CD4-positive, alpha-beta memory T cell (primary cell): ENCODE results near the gene SEMA4A. TPM values are rescaled to one million over a fixed set of nuclear protein-coding genes. Genes with fewer than 3 reads are reported as not detected.

Experiments
- CTCF ChIA-PET: fragments of 350-600 bp; sonication (Branson Sonifier 250); formaldehyde crosslinking; loops from one replicate; lab custom pipeline; 2021; ENCODE audit warnings: inconsistent platforms; ENCODE audit not compliant: partially characterized antibody; lab: Charles Lee
- POLR2A ChIA-PET: fragments of 350-600 bp; sonication (Branson Sonifier 250); formaldehyde crosslinking; loops from one replicate; lab custom pipeline; 2021; ENCODE audit not compliant: partially characterized antibody; lab: Charles Lee
- DNase-seq, 5 donors: peaks; one replicate each; pipeline versions ENCODE4 v3.0.0 to v3.0.0-alpha.2; 2020 to 2022; ENCODE audit warnings: mixed read lengths in 1 of 5
- H3K27ac ChIP-seq: one replicate; pipeline ENCODE4 v1.7.0; 2013; ENCODE audit warnings: low read depth, low read length
- H3K27me3 ChIP-seq: 2 replicates; pipeline ENCODE4 v1.7.0; 2013; ENCODE audit warnings: mild to moderate bottlenecking, low read length, moderate library complexity; ENCODE audit not compliant: insufficient read depth
- H3K36me3 ChIP-seq: 2 replicates; pipeline ENCODE4 v1.7.0; 2013; ENCODE audit warnings: mild to moderate bottlenecking, low read length, moderate library complexity; ENCODE audit not compliant: insufficient read depth
- H3K4me1 ChIP-seq: 2 replicates; pipeline ENCODE4 v1.7.0; 2013; ENCODE audit warnings: mild to moderate bottlenecking, low read length, moderate library complexity; ENCODE audit not compliant: insufficient read depth
- H3K4me3 ChIP-seq, 2 donors: one replicate each; pipeline ENCODE4 v1.7.0; 2013; ENCODE audit warnings: low read length in 2 of 2, mild to moderate bottlenecking in 1 of 2
- H3K9me3 ChIP-seq, 2 donors: one replicate each; pipeline ENCODE4 v1.7.0; 2013; ENCODE audit warnings: low read length in 2 of 2, control low read depth in 1 of 2; ENCODE audit not compliant: control insufficient read depth in 1 of 2
- H3K27ac Mint-ChIP-seq, 7 donors: one replicate each; pipeline ENCODE4 v1.8.0; 2020 to 2021; ENCODE audit warnings: mixed read lengths in 7 of 7, mild to moderate bottlenecking in 6 of 7, inconsistent platforms in 3 of 7, moderate library complexity in 3 of 7
- H3K27me3 Mint-ChIP-seq, 2 donors: one replicate each; pipeline ENCODE4 v1.8.0; 2020 to 2021; ENCODE audit warnings: mixed read lengths in 2 of 2
- H3K36me3 Mint-ChIP-seq, 2 donors: one replicate each; pipeline ENCODE4 v1.8.0; 2020 to 2021; ENCODE audit warnings: mixed read lengths in 2 of 2, inconsistent platforms in 1 of 2, mild to moderate bottlenecking in 1 of 2
- H3K4me1 Mint-ChIP-seq, 4 donors: one replicate each; pipeline ENCODE4 v1.8.0; 2020 to 2021; ENCODE audit warnings: mixed read lengths in 4 of 4, mild to moderate bottlenecking in 1 of 4
- H3K4me3 Mint-ChIP-seq, 8 donors: one replicate each; pipeline ENCODE4 v1.8.0; 2020 to 2021; ENCODE audit warnings: mixed read lengths in 8 of 8, mild to moderate bottlenecking in 7 of 8, moderate library complexity in 6 of 8, inconsistent platforms in 3 of 8
- H3K9me3 Mint-ChIP-seq, 8 donors: one replicate each; pipeline ENCODE4 v1.8.0; 2020 to 2021; ENCODE audit warnings: mixed read lengths in 8 of 8, mild to moderate bottlenecking in 5 of 8, inconsistent platforms in 3 of 8, moderate library complexity in 1 of 8
- intact Hi-C: fragments of 100-400 bp; cut with micrococcal nuclease; formaldehyde crosslinking; loops from one replicate; pipeline ENCODE4 v1.15.1; 2023
- polyA plus RNA-seq, 2 donors: library from polyadenylated mRNA; unstranded; fragments of 300-500 nt; fragmentation: Illumina TruSeq; gene quantifications; one replicate each; pipeline ENCODE4 v1.2.3, GENCODE V29; 2021
- total RNA-seq, 2 experiments: library from RNA; stranded (reverse); gene quantifications; one replicate each; pipeline ENCODE4 v1.2.3, GENCODE V29; 2021

SEMA4A gene
- 1 to 10 TPM; 1.2 TPM for total RNA-seq
- polyA plus RNA-seq, result 1 to 10 TPM in 1 of 2 donors, under 1 TPM in 1; 0.88 to 1.3 TPM

GRCh38 chr1:156153362-156153761 lies at the start of gene SEMA4A:
TSS of gene SEMA4A (plus strand) at chr1:156153585. CDS start at chr1:156154579, 994 bp downstream.
- Mint-ChIP-seq H3K27me3 (no peaks in the 10 kb centered on the region), H3K4me3 (peak within 1 kb of the TSS in 1 of 8 donors; percentile 22), H3K27ac (peak within 1 kb of the TSS in 4 of 7 donors; percentile 17 to 59 (median 44)), H3K36me3 (no peaks in the 10 kb centered on the region), H3K9me3 (peaks cover 0 to 2% (median 0%) of the 10 kb centered on the region in 8 donors), H3K4me1 (peaks cover 2 to 29% (median 7%) of the 10 kb centered on the region in 4 donors)
- no peak within 1 kb of the TSS for H3K4me3 ChIP-seq
- no peak for DNase-seq
- intact Hi-C loops, result no loop called here
- H3K4me1 ChIP-seq, result peaks cover 3% of the 10 kb centered on the region
- CTCF ChIA-PET, result interaction anchor here (1.5 kb wide), 1 partner anchor 56 kb away, joined by 3 read pairs; no protein-coding TSS in a partner anchor
- H3K36me3 ChIP-seq, result no peaks in the 10 kb centered on the region
- no peaks in the 10 kb centered on the region for H3K27me3 ChIP-seq
- H3K9me3 ChIP-seq, result no peaks in the 10 kb centered on the region
- H3K27ac ChIP-seq, result no peak within 1 kb of the TSS
- POLR2A ChIA-PET, result no interaction called here

- intact Hi-C loops, result no loop called here
- Mint-ChIP-seq H3K9me3 (peaks cover 0 to 2% (median 0%) of the 10 kb centered on the region in 8 donors), H3K4me3 (peak overlapping the region; percentile 60 to 88 (median 74)), H3K27ac (peak overlapping the region; percentile 90 to 100 (median 100)), H3K4me1 (peaks cover 42 to 86% (median 60%) of the 10 kb centered on the region in 4 donors), H3K36me3 (peaks cover 0 to 4% of the 10 kb centered on the region in 2 donors), H3K27me3 (no peaks in the 10 kb centered on the region)
- Histone ChIP-seq H3K4me1 (peaks cover 55% of the 10 kb centered on the region), H3K4me3 (no peak overlapping the region), H3K9me3 (no peaks in the 10 kb centered on the region), H3K36me3 (no peaks in the 10 kb centered on the region), H3K27ac (peak overlapping the region; percentile 94), H3K27me3 (no peaks in the 10 kb centered on the region)
- CTCF ChIA-PET, result interaction anchor here (0.5 to 18.7 kb wide), 5 partner anchors 8 to 119 kb away, joined by 3 to 716 read pairs (median 12); no protein-coding TSS in a partner anchor
- peak; percentile 78 to 90 (median 83) for DNase-seq
- POLR2A ChIA-PET, result interaction anchor here (1.0 to 19.7 kb wide), 4 partner anchors 8 to 109 kb away, joined by 3 to 527 read pairs (median 16); partner anchors contain the start of genes LMNA and PMF1
Observed at GRCh38 chr1:156104065-156104810, 49.1 kb upstream of the SEMA4A start.

- Histone ChIP-seq H3K9me3 (no peaks in the 10 kb centered on the region), H3K27ac (peak overlapping the region; percentile 94), H3K36me3 (no peaks in the 10 kb centered on the region), H3K4me1 (peaks cover 55% of the 10 kb centered on the region), H3K27me3 (no peaks in the 10 kb centered on the region), H3K4me3 (peak overlapping the region; percentile 77 to 81)
- Mint-ChIP-seq H3K27me3 (no peaks in the 10 kb centered on the region), H3K4me1 (peaks cover 38 to 84% (median 59%) of the 10 kb centered on the region in 4 donors), H3K4me3 (peak overlapping the region; percentile 82 to 93 (median 83)), H3K36me3 (peaks cover 0 to 4% of the 10 kb centered on the region in 2 donors), H3K9me3 (peaks cover 0 to 2% (median 0%) of the 10 kb centered on the region in 8 donors), H3K27ac (peak overlapping the region; percentile 90 to 100 (median 100))
- POLR2A ChIA-PET, result interaction anchor here (1.9 to 19.7 kb wide), 3 partner anchors 9 to 108 kb away, joined by 6 to 527 read pairs (median 25); partner anchors contain the start of genes LMNA and PMF1
- CTCF ChIA-PET, result interaction anchor here (1.3 to 18.7 kb wide), 5 partner anchors 8 to 27 kb away, joined by 3 to 716 read pairs (median 12); no protein-coding TSS in a partner anchor
- intact Hi-C loops, result no loop called here
- DNase-seq, result no peak
Observed at GRCh38 chr1:156104861-156105832, 48.2 kb upstream of the SEMA4A start.

GRCh38 chr1:156106624-156107488 lies 46.5 kb upstream of the SEMA4A start:
- peaks cover 0 to 4% of the 10 kb centered on the region in 2 donors for H3K36me3 Mint-ChIP-seq
- intact Hi-C loops, result loop anchor here (1.0 to 2.0 kb wide), 3 partner anchors 7 to 18 kb away; partner anchors contain the start of gene LMNA
- H3K9me3 Mint-ChIP-seq, result no peaks in the 10 kb centered on the region
- Histone ChIP-seq H3K27ac (peak overlapping the region; percentile 94), H3K27me3 (no peaks in the 10 kb centered on the region), H3K9me3 (no peaks in the 10 kb centered on the region), H3K4me3 (peak overlapping the region in 1 of 2 donors; percentile 23), H3K4me1 (peaks cover 47% of the 10 kb centered on the region), H3K36me3 (no peaks in the 10 kb centered on the region)
- DNase-seq, result no peak
- ChIA-PET POLR2A (interaction anchor here (0.8 to 19.7 kb wide), 4 partner anchors 10 to 128 kb away, joined by 4 to 527 read pairs (median 15); partner anchors contain the start of genes ARHGEF2, LMNA and PMF1), CTCF (interaction anchor here (0.7 to 2.6 kb wide), 7 partner anchors 8 to 22 kb away, joined by 3 to 30 read pairs (median 6); no protein-coding TSS in a partner anchor)
- no peaks in the 10 kb centered on the region for H3K27me3 Mint-ChIP-seq
- H3K4me1 Mint-ChIP-seq, result peaks cover 28 to 68% (median 46%) of the 10 kb centered on the region in 4 donors
- H3K4me3 Mint-ChIP-seq, result peak overlapping the region; percentile 53 to 93 (median 83)
- H3K27ac Mint-ChIP-seq, result peak overlapping the region; percentile 90 to 100 (median 100)

- CTCF ChIA-PET, result interaction anchor here (1.3 to 2.6 kb wide), 4 partner anchors 9 to 21 kb away, joined by 3 to 30 read pairs (median 18); no protein-coding TSS in a partner anchor
- H3K36me3 Mint-ChIP-seq, result peaks cover 0 to 4% of the 10 kb centered on the region in 2 donors
- intact Hi-C loops, result no loop called here
- no peak for DNase-seq
- H3K9me3 Mint-ChIP-seq, result no peaks in the 10 kb centered on the region
- H3K4me1 Mint-ChIP-seq, result peaks cover 23 to 58% (median 40%) of the 10 kb centered on the region in 4 donors
- H3K27me3 ChIP-seq, result no peaks in the 10 kb centered on the region
- peak overlapping the region; percentile 90 to 100 (median 100) for H3K27ac Mint-ChIP-seq
- POLR2A ChIA-PET, result interaction anchor here (4.3 to 19.7 kb wide), 2 partner anchors 11 to 14 kb away, joined by 25 to 527 read pairs; partner anchors contain the start of gene LMNA
- H3K27me3 Mint-ChIP-seq, result no peaks in the 10 kb centered on the region
- no peak overlapping the region for H3K4me3 ChIP-seq
- peaks cover 42% of the 10 kb centered on the region for H3K4me1 ChIP-seq
- H3K4me3 Mint-ChIP-seq, result no peak overlapping the region
- no peaks in the 10 kb centered on the region for H3K9me3 ChIP-seq
- peak overlapping the region; percentile 94 for H3K27ac ChIP-seq
- H3K36me3 ChIP-seq, result no peaks in the 10 kb centered on the region
Observed at GRCh38 chr1:156108057-156108456, 45.3 kb upstream of the SEMA4A start.
